Fibroblast of lung (primary cell): Measurements from ENCODE around the gene ITGAD.

Experiments used
- CTCF ChIP-seq, 2 donors: IDR thresholded peaks in 1 of 2; conservative IDR thresholded peaks in 1 of 2; 1 replicate in 1 of 2; 2 replicates in 1 of 2; pipeline ENCODE4 v1.5.1; 2011 to 2012; ENCODE audit warnings: low read length in 2 of 2, control low read depth in 1 of 2, inconsistent platforms in 1 of 2, low read depth in 1 of 2, mild to moderate bottlenecking in 1 of 2
- EZH2 ChIP-seq: IDR thresholded peaks from 2 replicates; pipeline ENCODE4 v1.5.1; 2012; ENCODE audit warnings: low read length, control low read depth, mild to moderate bottlenecking; ENCODE audit errors: missing control alignments

- TF ChIP-seq CTCF (conservative IDR thresholded peaks at IDR 0.05 in 1 of 2, IDR thresholded peaks at IDR 0.05 in 1 of 2; ENCODE audit: low read depth in 1 of 2, low read length in 2 of 2) (no peak), EZH2 (no peak)
These were observed 2.6 kb upstream of the ITGAD start for GRCh38 chr16:31390504-31391041.
